Fibroblast of mammary gland (primary cell): ENCODE data around the gene COX7A1.

Experiments used
- DNase-seq: peaks from one replicate; pipeline ENCODE4 v3.0.0-alpha.2; 2010; ENCODE audit warnings: low read depth
- H3K4me3 ChIP-seq: 2 replicates; pipeline ENCODE4 v1.5.1; 2011; ENCODE audit warnings: low read depth, mild to moderate bottlenecking, low read length, moderate library complexity; ENCODE audit not compliant: control insufficient read depth
- CTCF ChIP-seq: conservative IDR thresholded peaks from 2 replicates; pipeline ENCODE4 v1.5.1; 2011; ENCODE audit warnings: low read depth, low read length, inconsistent platforms; ENCODE audit not compliant: control insufficient read depth, insufficient read depth

COX7A1 gene

GRCh38 chr19:36115453-36116343, 36.5 kb downstream of the COX7A1 start, which contains the start of gene TBCB:
TBCB (plus strand) TSS chr19:36115468; CDS start chr19:36115561, 93 bp downstream.
- no peak for TF ChIP-seq CTCF
- DNase-seq = peak; percentile 31
- H3K4me3 ChIP-seq = peak within 1 kb of the TSS; percentile 92

- TF ChIP-seq CTCF = no peak
- peak; percentile 100 for DNase-seq
- H3K4me3 ChIP-seq = peak within 1 kb of the TSS; percentile 92
Observed at GRCh38 chr19:36114721-36115452, 37.4 kb downstream of the COX7A1 start, which contains the start of gene POLR2I. POLR2I (minus strand) TSS chr19:36114875; CDS start chr19:36114856, 19 bp downstream.

GRCh38 chr19:36113894-36114720, 38.1 kb downstream of the COX7A1 start:
- peak overlapping the region; percentile 92 for H3K4me3 ChIP-seq
- TF ChIP-seq CTCF = peak; percentile 11

GRCh38 chr19:36113425-36113824, 38.8 kb downstream of the COX7A1 start:
- no peak for DNase-seq
- H3K4me3 ChIP-seq = peak overlapping the region; percentile 92
- no peak for TF ChIP-seq CTCF

More at GRCh38 chr19:36113894-36114720, 38.1 kb downstream of the COX7A1 start:
- peak; percentile 47 for DNase-seq

GRCh38 chr19:36112678-36113077, 39.6 kb downstream of the COX7A1 start:
- no peak overlapping the region for H3K4me3 ChIP-seq
- TF ChIP-seq CTCF = no peak
- DNase-seq = no peak

GRCh38 chr19:36111200-36111539, 41.1 kb downstream of the COX7A1 start:
- DNase-seq = no peak
- H3K4me3 ChIP-seq = no peak overlapping the region
- TF ChIP-seq CTCF = no peak
